HepG2 (cell line): ENCODE measurements around the gene CNTN4.

Source experiments
- GZF1 ChIP-seq: sonication (generic); formaldehyde crosslinking; IDR thresholded peaks from 2 replicates; pipeline ENCODE4 v1.5.1; 2020; ENCODE audit warnings: mild to moderate bottlenecking, missing genetic modification reagents
- MEIS1 ChIP-seq: sonication (generic); formaldehyde crosslinking; IDR thresholded peaks from 2 replicates; pipeline ENCODE4 v1.9.0; 2021; ENCODE audit warnings: mild to moderate bottlenecking, missing genetic modification reagents, moderate library complexity, borderline replicate concordance
- NFRKB ChIP-seq: fragments of 450-650 bp; IDR thresholded peaks from 2 replicates; pipeline ENCODE4 v1.6.1; 2017
- POLR2AphosphoS5 ChIP-seq: IDR thresholded peaks from 2 replicates; pipeline ENCODE4 v1.6.1; 2012; ENCODE audit warnings: low read depth, low read length
- REXO4 ChIP-seq: sonication (generic); formaldehyde crosslinking; IDR thresholded peaks from 2 replicates; pipeline ENCODE4 v1.8.0; 2022; ENCODE audit warnings: missing genetic modification reagents, mild to moderate bottlenecking, borderline replicate concordance

GRCh38 chr3:2771193-2771592 lies 672.5 kb downstream of the CNTN4 start:
- TF ChIP-seq NFRKB (no peak), REXO4 (CRISPR knock-in tag) (no peak), MEIS1 (no peak), POLR2AphosphoS5 (no peak), GZF1 (no peak)
